ENCODE measurements around the gene SDCCAG8.

SDCCAG8 gene

DNA sequence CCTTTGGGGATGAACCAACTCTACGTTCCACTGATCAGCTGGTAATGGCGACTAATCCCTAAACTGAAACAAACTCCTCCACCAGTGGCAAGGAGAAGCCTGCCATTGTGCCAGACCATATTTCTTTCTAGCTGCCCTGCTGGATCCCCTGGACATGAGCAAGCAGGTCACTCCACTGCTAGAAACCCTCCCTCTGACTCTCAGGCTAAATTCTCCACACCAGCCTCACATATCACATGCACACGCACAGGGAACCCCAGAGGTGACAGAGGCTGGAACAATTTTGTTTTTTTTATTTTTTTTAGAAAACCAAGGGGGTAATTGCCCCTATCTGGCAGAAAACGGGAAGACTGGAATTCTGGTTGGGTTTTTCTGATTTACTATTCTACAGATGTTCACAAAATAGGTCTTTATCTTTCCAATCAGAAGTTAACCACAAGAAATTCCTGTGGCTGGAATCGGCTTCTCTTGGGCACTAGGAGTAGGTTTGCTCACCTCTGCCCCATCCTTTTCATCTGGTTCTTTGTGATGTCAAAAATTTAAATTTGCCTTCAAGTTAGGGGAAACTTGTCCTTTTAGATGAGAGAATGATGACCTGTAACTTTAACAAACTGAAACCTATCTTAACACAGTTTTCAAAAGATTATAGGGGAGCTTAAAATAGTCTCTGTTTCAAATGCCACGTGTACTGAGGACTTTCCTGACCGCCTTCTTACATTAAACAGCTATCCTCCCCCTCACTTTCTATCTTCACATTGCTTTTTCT is 258.1 kb downstream of the SDCCAG8 start:
- DNase-seq = no peak

- DNase-seq = no peak
Measured at GRCh38 chr1:243514927-243515326, 259.1 kb downstream of the SDCCAG8 start.

DNA sequence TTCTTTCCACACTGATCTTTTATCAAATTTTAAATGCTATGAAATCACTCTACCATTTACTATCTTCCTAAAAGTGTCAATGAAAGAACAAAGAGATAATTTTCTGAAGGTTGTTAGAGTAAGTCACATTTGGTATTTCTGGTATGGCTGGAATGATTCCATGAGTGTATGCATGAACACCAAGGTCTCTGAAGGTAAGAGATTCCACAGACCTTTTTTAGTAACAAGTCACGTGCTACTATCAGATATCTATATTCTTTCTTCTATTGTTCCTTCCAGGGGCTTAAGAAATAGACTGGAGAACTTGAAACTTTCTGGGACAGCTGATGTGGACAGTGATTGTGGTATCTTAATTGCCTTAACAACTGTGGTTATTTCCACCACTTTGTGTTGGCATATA is 265.0 kb downstream of the SDCCAG8 start:
- DNase-seq = no peak

DNA sequence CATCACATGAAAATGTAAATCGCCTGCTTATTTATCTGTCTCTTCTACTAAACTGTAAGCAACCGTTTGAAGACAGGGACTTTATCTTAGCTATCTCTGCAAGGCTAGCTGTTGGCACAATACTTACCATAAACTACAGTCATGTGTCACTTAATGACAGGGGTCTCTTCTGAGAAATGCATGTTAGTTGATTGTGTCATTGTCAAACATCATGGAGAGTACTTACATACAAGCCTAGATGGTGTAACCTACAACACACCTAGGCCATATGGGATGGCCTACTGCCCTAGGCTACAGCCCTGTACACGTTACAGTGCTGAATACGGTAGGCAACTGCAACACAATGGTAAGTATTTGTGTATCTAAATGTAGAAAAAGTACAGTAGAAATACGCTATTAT is 267.9 kb downstream of the SDCCAG8 start:
- no peak for DNase-seq

- no peak for DNase-seq
Measured at GRCh38 chr1:243525085-243525487, 269.2 kb downstream of the SDCCAG8 start.

GRCh38 chr1:243526180-243526579 is 270.3 kb downstream of the SDCCAG8 start:
- no peak for DNase-seq

- DNase-seq = no peak
Measured at GRCh38 chr1:243528459-243529121, 272.7 kb downstream of the SDCCAG8 start.

GRCh38 chr1:243529512-243529911 is 273.7 kb downstream of the SDCCAG8 start:
- DNase-seq = no peak

DNA sequence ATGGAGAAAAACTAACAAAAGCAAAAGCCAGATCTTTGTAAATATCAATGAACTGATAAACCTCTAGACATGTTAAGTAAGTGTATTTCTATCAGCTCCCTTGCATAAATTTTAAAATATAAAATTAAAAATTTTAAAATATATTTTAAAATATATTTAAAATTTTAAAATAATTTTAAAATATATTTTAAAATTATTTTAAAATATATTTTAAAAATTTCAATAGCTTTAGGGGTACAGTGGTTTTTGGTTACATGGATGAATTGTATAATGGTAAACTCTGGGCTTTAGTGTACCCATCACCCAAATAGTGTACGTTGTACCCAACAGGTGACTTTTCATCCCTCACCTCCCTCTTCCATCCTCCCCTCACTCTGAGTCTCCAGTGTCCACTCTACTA is 279.2 kb downstream of the SDCCAG8 start:
- no peak for DNase-seq

GRCh38 chr1:243539636-243540035 is 283.8 kb downstream of the SDCCAG8 start:
- DNase-seq = no peak

GRCh38 chr1:243542739-243543415 is 287.0 kb downstream of the SDCCAG8 start:
- no peak for DNase-seq

DNA sequence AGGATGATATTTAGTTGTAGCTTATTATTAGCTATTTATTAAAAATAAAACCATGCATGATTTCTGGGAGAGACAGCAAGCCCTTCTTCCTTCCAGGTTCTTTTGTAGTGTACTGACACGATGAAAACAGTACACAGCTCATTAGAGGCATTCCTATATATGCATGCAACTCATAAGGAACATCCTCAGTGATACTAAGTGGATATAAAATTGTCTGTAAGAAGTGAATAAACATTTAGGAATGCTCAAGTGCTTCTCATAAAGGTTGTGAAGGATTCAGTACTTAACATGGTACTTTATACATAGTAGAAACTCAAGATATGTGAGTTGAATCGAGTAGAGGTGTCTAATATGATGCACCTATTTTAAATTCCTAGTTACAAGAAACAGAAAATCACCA is 287.7 kb downstream of the SDCCAG8 start:
- DNase-seq = no peak

- DNase-seq = no peak
Measured at GRCh38 chr1:243546457-243546856, 290.6 kb downstream of the SDCCAG8 start.

DNA sequence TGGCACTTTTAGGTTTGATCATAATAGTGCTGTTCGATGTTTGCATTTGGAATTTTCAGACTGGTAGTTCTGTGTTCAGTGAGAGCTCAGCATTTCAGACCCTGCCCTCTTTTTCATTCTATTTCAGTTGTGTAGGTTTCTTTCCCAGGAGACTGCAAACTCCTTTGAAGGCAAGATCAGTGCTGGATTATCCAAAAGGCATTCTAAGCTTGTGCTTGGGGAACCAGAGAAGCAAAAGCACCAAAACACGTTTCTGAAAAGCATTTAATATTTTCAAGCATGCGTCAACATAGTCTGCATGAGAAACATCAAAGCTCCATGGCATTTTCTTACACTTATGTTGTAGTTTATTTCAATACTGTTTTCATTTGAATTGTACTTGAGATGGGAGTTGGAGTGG is 292.1 kb downstream of the SDCCAG8 start:
- DNase-seq = no peak

DNA sequence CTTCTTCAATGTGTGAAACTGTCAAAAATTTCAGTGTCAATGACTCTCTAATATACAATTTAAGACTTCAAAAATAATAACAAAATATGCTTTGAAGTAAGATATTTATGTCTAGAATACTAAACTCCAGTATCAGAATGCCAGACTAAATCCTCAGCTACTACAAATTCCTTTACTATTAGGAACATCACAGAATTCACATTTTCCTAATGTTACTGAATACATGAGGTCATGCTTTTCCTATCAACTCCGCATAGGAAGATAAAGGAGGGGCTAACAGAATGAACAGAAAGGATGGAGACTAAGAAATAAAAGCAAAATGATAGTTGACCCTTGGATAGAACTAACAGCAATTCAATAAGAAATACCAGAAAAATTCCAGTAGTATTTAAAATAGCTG is 292.7 kb downstream of the SDCCAG8 start:
- no peak for DNase-seq

- no peak for DNase-seq
Measured at GRCh38 chr1:243549108-243549507, 293.3 kb downstream of the SDCCAG8 start.

Measured in eye (tissue), 1 donor.